Endothelial cell (in vitro differentiated cells): Measurements from ENCODE around the gene PATE3. TPM values are rescaled to one million over a fixed set of nuclear protein-coding genes. Genes with fewer than 3 reads are reported as not detected.

Source experiments
- DNase-seq: peaks from one replicate; pipeline ENCODE4 v3.0.0; 2021; ENCODE audit warnings: low spot score
- H3K27ac Mint-ChIP-seq: one replicate; pipeline ENCODE4 v1.8.0; 2021; ENCODE audit warnings: mixed read lengths, inconsistent platforms; ENCODE audit not compliant: unreplicated experiment
- H3K27me3 Mint-ChIP-seq: one replicate; pipeline ENCODE4 v1.8.0; 2021; ENCODE audit warnings: mild to moderate bottlenecking, moderate library complexity, mixed read lengths, inconsistent platforms; ENCODE audit not compliant: unreplicated experiment
- H3K36me3 Mint-ChIP-seq: one replicate; pipeline ENCODE4 v1.8.0; 2021; ENCODE audit warnings: mild to moderate bottlenecking, low read depth, mixed read lengths, inconsistent platforms; ENCODE audit not compliant: unreplicated experiment
- H3K4me1 Mint-ChIP-seq: one replicate; pipeline ENCODE4 v1.8.0; 2021; ENCODE audit warnings: mild to moderate bottlenecking, mixed read lengths, inconsistent platforms; ENCODE audit not compliant: unreplicated experiment
- H3K4me3 Mint-ChIP-seq: one replicate; pipeline ENCODE4 v1.8.0; 2021; ENCODE audit warnings: mild to moderate bottlenecking, mixed read lengths, inconsistent platforms; ENCODE audit not compliant: unreplicated experiment
- H3K9me3 Mint-ChIP-seq: one replicate; pipeline ENCODE4 v1.8.0; 2021; ENCODE audit warnings: mixed read lengths, inconsistent platforms; ENCODE audit not compliant: unreplicated experiment
- CTCF ChIP-seq: fragments of 200-600 bp; sonication (generic); IDR thresholded peaks from one replicate; pipeline ENCODE4 v1.5.0; 2021; ENCODE audit warnings: antibody characterized with exemption; ENCODE audit not compliant: unreplicated experiment
- total RNA-seq: library from RNA; stranded (reverse); fragmentation: NEBNext Ultra II Directional; extraction: Animal tissue kit (Norgen Biotek cat#: 25700); gene quantifications from one replicate; pipeline ENCODE4 v1.2.1, GENCODE V29; 2021; ENCODE audit not compliant: unreplicated experiment

The PATE3 gene
- total RNA-seq, 1 donor from 2014 or later = not detected

GRCh38 chr11:125770583-125770982 is 17.3 kb upstream of the PATE3 start:
- no peak for TF ChIP-seq CTCF

GRCh38 chr11:125772834-125773505 is 15.0 kb upstream of the PATE3 start:
- no peaks in the 10 kb centered on the region for H3K9me3 Mint-ChIP-seq
- no peak overlapping the region for H3K27ac Mint-ChIP-seq
- peaks cover 4% of the 10 kb centered on the region for H3K4me1 Mint-ChIP-seq
- H3K36me3 Mint-ChIP-seq = no peaks in the 10 kb centered on the region
- H3K4me3 Mint-ChIP-seq = no peak overlapping the region
- no peak for TF ChIP-seq CTCF
- H3K27me3 Mint-ChIP-seq = no peaks in the 10 kb centered on the region
- no peak for DNase-seq

More at GRCh38 chr11:125770583-125770982, 17.3 kb upstream of the PATE3 start:
- Mint-ChIP-seq H3K27ac (no peak overlapping the region), H3K4me3 (no peak overlapping the region), H3K9me3 (no peaks in the 10 kb centered on the region), H3K27me3 (no peaks in the 10 kb centered on the region), H3K4me1 (no peaks in the 10 kb centered on the region), H3K36me3 (no peaks in the 10 kb centered on the region)
- DNase-seq = no peak

- TF ChIP-seq CTCF = no peak
- H3K27me3 Mint-ChIP-seq = no peaks in the 10 kb centered on the region
- DNase-seq = no peak
- no peak overlapping the region for H3K27ac Mint-ChIP-seq
- H3K9me3 Mint-ChIP-seq = no peaks in the 10 kb centered on the region
- H3K4me3 Mint-ChIP-seq = no peak overlapping the region
- no peaks in the 10 kb centered on the region for H3K36me3 Mint-ChIP-seq
- H3K4me1 Mint-ChIP-seq = peaks cover 4% of the 10 kb centered on the region
These were observed 14.4 kb upstream of the PATE3 start for GRCh38 chr11:125773516-125773915.

GRCh38 chr11:125777309-125777708 is 10.6 kb upstream of the PATE3 start:
- no peak overlapping the region for H3K4me3 Mint-ChIP-seq
- H3K27me3 Mint-ChIP-seq = no peaks in the 10 kb centered on the region
- TF ChIP-seq CTCF = no peak
- DNase-seq = no peak
- H3K27ac Mint-ChIP-seq = no peak overlapping the region
- peaks cover 4% of the 10 kb centered on the region for H3K4me1 Mint-ChIP-seq
- H3K9me3 Mint-ChIP-seq = no peaks in the 10 kb centered on the region
- no peaks in the 10 kb centered on the region for H3K36me3 Mint-ChIP-seq

GRCh38 chr11:125778728-125779127 is 9.2 kb upstream of the PATE3 start, which contains the start of gene PATE2:
Gene PATE2 (minus strand): TSS chr11:125778828. CDS start chr11:125778773, 55 bp downstream.
- TF ChIP-seq CTCF = no peak
- no peaks in the 10 kb centered on the region for H3K36me3 Mint-ChIP-seq
- H3K4me1 Mint-ChIP-seq = peaks cover 4% of the 10 kb centered on the region
- no peak for DNase-seq
- no peak within 1 kb of the TSS for H3K4me3 Mint-ChIP-seq
- no peaks in the 10 kb centered on the region for H3K9me3 Mint-ChIP-seq
- no peak within 1 kb of the TSS for H3K27ac Mint-ChIP-seq
- no peaks in the 10 kb centered on the region for H3K27me3 Mint-ChIP-seq
